ENCODE results near the gene CCNE1. TPM values are rescaled to one million over a fixed set of nuclear protein-coding genes. Genes with fewer than 3 reads are reported as not detected.

CCNE1 gene
- polyA plus RNA-seq, 3 donors: 1.7 TPM; not detected in 2

DNA sequence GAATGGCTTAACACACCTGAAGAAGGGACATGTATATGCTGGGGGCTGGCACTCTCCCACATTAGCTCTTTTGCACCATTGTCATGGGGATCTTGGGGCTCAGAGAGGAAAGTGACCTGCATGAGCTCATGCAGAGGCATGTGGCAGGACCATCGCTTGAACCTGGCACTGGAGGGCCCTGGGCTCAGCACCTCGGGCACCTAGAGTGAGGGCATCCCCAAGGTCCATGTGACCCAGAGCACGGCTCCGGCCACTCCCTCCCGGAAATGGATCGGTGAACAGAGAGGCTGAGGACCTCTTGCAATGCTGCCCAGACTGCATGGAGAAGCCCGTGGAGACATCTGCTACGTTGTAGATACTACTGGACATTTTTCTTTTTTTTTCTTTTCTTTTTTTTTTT lies 38.6 kb upstream of the CCNE1 start:
- no peaks in the 10 kb centered on the region for H3K9me3 Mint-ChIP-seq
- Histone ChIP-seq H2AFZ (ENCODE audit: insufficient read depth, low read depth, low read length, poor library complexity, severe bottlenecking) (no peak overlapping the region), H3K4me1 (ENCODE audit: control insufficient read depth in 1 of 2, insufficient read depth in 2 of 2, low read length in 2 of 2) (peaks cover 0 to 3% of the 10 kb centered on the region in 2 donors), H3K27ac (ENCODE audit: low read depth in 1 of 2, low read length in 2 of 2) (no peak overlapping the region), H3K9ac (ENCODE audit: insufficient read depth, low read length, poor library complexity, severe bottlenecking) (no peak overlapping the region), H3K9me3 (replicated peaks in 1 of 2; ENCODE audit: control insufficient read depth in 1 of 2, insufficient read depth in 1 of 2, low read length in 2 of 2) (no peaks in the 10 kb centered on the region), H3K79me2 (ENCODE audit: insufficient read depth, low read length) (no peaks in the 10 kb centered on the region), H4K20me1 (ENCODE audit: insufficient read depth, low read length) (no peaks in the 10 kb centered on the region), H3K36me3 (replicated peaks in 1 of 2; ENCODE audit: control insufficient read depth in 1 of 2, insufficient read depth in 2 of 2, low read length in 2 of 2) (no peaks in the 10 kb centered on the region), H3K4me3 (replicated peaks in 1 of 3; ENCODE audit: low read depth in 2 of 3, low read length in 3 of 3) (no peak overlapping the region), H3K4me2 (replicated peaks; ENCODE audit: extremely low read depth, low read length, poor library complexity, severe bottlenecking) (no peak overlapping the region), H3K27me3 (ENCODE audit: control insufficient read depth in 2 of 2, insufficient read depth in 2 of 2, low read length in 2 of 2) (no peaks in the 10 kb centered on the region)
- intact Hi-C loops (cut with micrococcal nuclease): no loop called here
- H3K4me3 Mint-ChIP-seq: no peak overlapping the region
- H3K4me1 Mint-ChIP-seq: peaks cover 6% of the 10 kb centered on the region
- DNase-seq: no peak
- no peak overlapping the region for H3K27ac Mint-ChIP-seq
- no peaks in the 10 kb centered on the region for H3K36me3 Mint-ChIP-seq
- TF ChIP-seq, protein P1, sequence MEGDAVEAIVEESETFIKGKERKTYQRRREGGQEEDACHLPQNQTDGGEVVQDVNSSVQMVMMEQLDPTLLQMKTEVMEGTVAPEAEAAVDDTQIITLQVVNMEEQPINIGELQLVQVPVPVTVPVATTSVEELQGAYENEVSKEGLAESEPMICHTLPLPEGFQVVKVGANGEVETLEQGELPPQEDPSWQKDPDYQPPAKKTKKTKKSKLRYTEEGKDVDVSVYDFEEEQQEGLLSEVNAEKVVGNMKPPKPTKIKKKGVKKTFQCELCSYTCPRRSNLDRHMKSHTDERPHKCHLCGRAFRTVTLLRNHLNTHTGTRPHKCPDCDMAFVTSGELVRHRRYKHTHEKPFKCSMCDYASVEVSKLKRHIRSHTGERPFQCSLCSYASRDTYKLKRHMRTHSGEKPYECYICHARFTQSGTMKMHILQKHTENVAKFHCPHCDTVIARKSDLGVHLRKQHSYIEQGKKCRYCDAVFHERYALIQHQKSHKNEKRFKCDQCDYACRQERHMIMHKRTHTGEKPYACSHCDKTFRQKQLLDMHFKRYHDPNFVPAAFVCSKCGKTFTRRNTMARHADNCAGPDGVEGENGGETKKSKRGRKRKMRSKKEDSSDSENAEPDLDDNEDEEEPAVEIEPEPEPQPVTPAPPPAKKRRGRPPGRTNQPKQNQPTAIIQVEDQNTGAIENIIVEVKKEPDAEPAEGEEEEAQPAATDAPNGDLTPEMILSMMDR (IDR thresholded peaks at IDR 0.05): no peak
- H3K27me3 Mint-ChIP-seq (ENCODE audit: low read depth in 3 of 3): peaks cover 0 to 2% (median 0%) of the 10 kb centered on the region in 3 donors
- WGBS (ENCODE audit: insufficient coverage): 93% methylated on average over 2 of the region's 8 CpGs

DNA sequence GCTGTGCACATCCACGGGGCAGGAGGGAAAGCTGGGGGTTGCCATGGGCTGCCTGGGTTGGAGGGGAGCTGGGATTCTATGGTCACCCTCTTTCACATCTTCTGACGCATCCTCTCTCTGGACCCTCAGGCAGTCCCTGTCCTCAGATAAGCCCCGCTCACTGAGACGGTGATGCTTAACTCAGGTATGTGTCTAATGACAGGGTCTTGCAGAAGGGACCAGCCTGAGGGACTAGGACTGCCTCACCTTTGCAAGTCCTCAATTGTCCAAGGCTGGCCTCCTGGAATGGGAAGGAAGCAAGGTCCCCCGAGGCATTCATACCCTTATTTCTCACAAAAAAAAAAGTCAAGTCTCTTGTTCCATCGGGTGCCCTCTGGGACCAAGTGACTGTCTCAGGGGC lies 37.7 kb upstream of the CCNE1 start:
- Mint-ChIP-seq H3K4me3 (no peak overlapping the region), H3K4me1 (peaks cover 6% of the 10 kb centered on the region), H3K27ac (no peak overlapping the region), H3K9me3 (no peaks in the 10 kb centered on the region), H3K36me3 (no peaks in the 10 kb centered on the region), H3K27me3 (ENCODE audit: low read depth in 3 of 3) (peaks cover 0 to 2% (median 0%) of the 10 kb centered on the region in 3 donors)
- intact Hi-C loops (cut with micrococcal nuclease): no loop called here
- Histone ChIP-seq H3K4me3 (replicated peaks in 1 of 3; ENCODE audit: low read depth in 2 of 3, low read length in 3 of 3) (no peak overlapping the region), H3K36me3 (replicated peaks in 1 of 2; ENCODE audit: control insufficient read depth in 1 of 2, insufficient read depth in 2 of 2, low read length in 2 of 2) (no peaks in the 10 kb centered on the region), H4K20me1 (ENCODE audit: insufficient read depth, low read length) (no peaks in the 10 kb centered on the region), H3K9ac (ENCODE audit: insufficient read depth, low read length, poor library complexity, severe bottlenecking) (no peak overlapping the region), H3K4me2 (replicated peaks; ENCODE audit: extremely low read depth, low read length, poor library complexity, severe bottlenecking) (no peak overlapping the region), H3K27me3 (ENCODE audit: control insufficient read depth in 2 of 2, insufficient read depth in 2 of 2, low read length in 2 of 2) (no peaks in the 10 kb centered on the region), H3K27ac (ENCODE audit: low read depth in 1 of 2, low read length in 2 of 2) (no peak overlapping the region), H3K9me3 (replicated peaks in 1 of 2; ENCODE audit: control insufficient read depth in 1 of 2, insufficient read depth in 1 of 2, low read length in 2 of 2) (no peaks in the 10 kb centered on the region), H3K79me2 (ENCODE audit: insufficient read depth, low read length) (no peaks in the 10 kb centered on the region), H2AFZ (ENCODE audit: insufficient read depth, low read depth, low read length, poor library complexity, severe bottlenecking) (no peak overlapping the region), H3K4me1 (ENCODE audit: control insufficient read depth in 1 of 2, insufficient read depth in 2 of 2, low read length in 2 of 2) (peaks cover 0 to 3% of the 10 kb centered on the region in 2 donors)
- TF ChIP-seq, protein P1 (IDR thresholded peaks at IDR 0.05): no peak
- no peak for DNase-seq
- 91% methylated on average over 4 of the region's 6 CpGs for WGBS (ENCODE audit: insufficient coverage)
